Measurements from ENCODE around the gene ACTR1B.
"Not testable (repeated sequence)": the region's sequence is repeated elsewhere in the genome, so short reads cannot be mapped to it uniquely, and the experiment has no call there.

The ACTR1B gene

DNA sequence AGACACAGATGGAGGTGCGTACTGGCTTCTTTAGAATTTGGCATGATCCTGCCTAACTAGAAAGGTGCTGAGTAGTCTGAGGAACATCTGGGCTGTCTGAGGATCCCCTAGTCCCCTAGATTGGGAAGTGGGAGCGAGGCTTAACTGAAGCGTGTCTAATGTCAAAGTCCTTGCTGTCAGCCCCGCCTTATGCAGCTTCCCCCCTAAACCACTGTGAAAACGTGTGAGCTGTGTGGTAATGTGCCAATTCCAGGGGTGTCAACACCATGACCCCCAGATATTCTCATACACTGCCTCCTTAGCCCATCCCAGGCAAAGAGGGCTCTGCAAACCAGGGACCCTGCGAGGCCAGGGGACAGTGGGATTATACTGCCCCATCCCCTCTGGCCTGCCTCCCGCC, 51.9 kb downstream of the ACTR1B start:
- DNase-seq: not testable (repeated sequence)

DNA sequence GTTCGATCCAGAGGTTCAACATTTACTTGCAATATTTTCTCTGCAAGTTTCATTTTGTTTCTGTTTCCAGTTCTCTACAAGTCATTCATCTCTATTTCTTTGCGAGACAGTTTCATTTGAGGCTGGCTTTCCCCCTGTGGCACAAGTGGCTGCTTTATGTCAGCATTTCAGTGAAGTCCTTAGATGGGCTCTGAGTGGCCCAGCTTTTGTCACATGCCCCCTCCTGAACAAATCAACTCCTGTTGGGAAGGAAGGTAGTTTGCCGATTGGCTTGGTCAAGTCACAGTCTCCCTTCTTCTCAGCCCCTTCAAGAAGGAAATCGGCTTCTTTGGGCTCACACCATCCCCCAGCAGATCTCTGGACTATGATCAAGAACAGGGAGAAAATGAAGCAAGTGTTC, 55.1 kb downstream of the ACTR1B start:
- DNase-seq: not testable (repeated sequence)

All from central memory CD4-positive, alpha-beta T cell (primary cell).